ENCODE results near the gene NID2. TPM values are rescaled to one million over a fixed set of nuclear protein-coding genes. Genes with fewer than 3 reads are reported as not detected.

NID2 gene
- total and polyA plus RNA-seq, 4 donors: 2.3 to 23.3 (median 10.1) TPM

DNA sequence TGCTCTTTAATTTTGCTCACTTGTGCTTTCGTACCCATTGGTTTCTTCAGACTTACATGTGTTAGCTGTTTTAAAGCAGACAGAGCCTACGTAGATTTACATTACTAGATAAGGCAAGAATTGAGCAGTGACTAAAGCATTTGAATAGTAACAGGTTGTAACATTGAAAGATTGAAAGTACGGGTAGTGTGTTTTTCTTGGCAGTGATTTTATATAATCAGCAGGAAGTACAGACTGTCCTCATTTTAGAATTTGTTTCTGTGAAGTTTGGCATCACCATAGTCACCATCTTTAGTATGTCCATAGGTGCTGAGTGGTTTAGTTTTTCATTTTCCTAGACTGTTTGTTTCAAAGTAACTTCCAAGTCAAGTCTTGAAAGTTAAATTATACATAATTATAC, 65.5 kb downstream of the NID2 start:
- H3K4me1 ChIP-seq (ENCODE audit: control insufficient read depth in 4 of 4, insufficient read depth in 4 of 4, low read length in 3 of 4): peaks cover 2 to 23% (median 6%) of the 10 kb centered on the region in 4 donors
- no peak overlapping the region for H3K9ac ChIP-seq (ENCODE audit: low read depth in 1 of 2, low read length in 2 of 2)
- no peak for DNase-seq (ENCODE audit: low spot score)
- peak overlapping the region in 1 of 2 donors; percentile 21 for H3K27ac ChIP-seq (ENCODE audit: low read depth in 1 of 2, low read length in 2 of 2)
- no peaks in the 10 kb centered on the region for H3K9me3 ChIP-seq (ENCODE audit: control insufficient read depth in 4 of 4, low read length in 3 of 4)
- no peak overlapping the region for H3K4me3 ChIP-seq (ENCODE audit: low read depth in 1 of 3, low read length in 3 of 3)
- H3K27me3 ChIP-seq (ENCODE audit: control insufficient read depth in 4 of 4, insufficient read depth in 4 of 4, low read length in 3 of 4): no peaks in the 10 kb centered on the region
- 49% methylated on average over 3 of the region's 3 CpGs for WGBS
- peak; percentile 29 for TF ChIP-seq SP1 (IDR thresholded peaks at IDR 0.05)
- TF ChIP-seq FOXA2 (IDR thresholded peaks at IDR 0.05): no peak
- H3K36me3 ChIP-seq (ENCODE audit: control insufficient read depth in 4 of 4, insufficient read depth in 3 of 4, low read depth in 1 of 4, low read length in 3 of 4): peaks cover 2 to 50% (median 44%) of the 10 kb centered on the region in 4 donors

DNA sequence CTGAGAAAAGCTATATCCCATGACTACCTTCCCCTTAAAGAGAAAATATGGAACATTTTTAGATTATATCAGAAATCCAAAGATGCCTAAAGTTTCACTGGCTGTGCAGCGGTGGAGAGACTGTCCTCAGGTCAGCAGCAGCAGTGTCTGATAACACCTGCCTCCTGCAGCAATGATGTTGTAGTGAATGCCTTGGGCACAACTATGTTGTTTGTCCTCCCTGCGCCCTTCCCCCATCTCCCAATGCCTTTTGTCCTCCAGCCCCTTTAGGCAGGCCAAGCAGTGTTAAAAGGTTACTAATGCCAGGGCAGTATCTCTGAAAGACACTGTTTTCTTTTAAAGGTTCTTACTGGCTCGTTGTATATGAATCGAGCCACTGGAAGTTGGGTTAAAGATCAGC, 66.3 kb downstream of the NID2 start:
- no peak overlapping the region for H3K27ac ChIP-seq (ENCODE audit: low read depth in 1 of 2, low read length in 2 of 2)
- 70% methylated on average over 4 of the region's 4 CpGs for WGBS
- H3K9me3 ChIP-seq (ENCODE audit: control insufficient read depth in 4 of 4, low read length in 3 of 4): no peaks in the 10 kb centered on the region
- H3K9ac ChIP-seq (ENCODE audit: low read depth in 1 of 2, low read length in 2 of 2): no peak overlapping the region
- no peak overlapping the region for H3K4me3 ChIP-seq (ENCODE audit: low read depth in 1 of 3, low read length in 3 of 3)
- DNase-seq (ENCODE audit: low spot score): no peak
- TF ChIP-seq, protein P1, sequence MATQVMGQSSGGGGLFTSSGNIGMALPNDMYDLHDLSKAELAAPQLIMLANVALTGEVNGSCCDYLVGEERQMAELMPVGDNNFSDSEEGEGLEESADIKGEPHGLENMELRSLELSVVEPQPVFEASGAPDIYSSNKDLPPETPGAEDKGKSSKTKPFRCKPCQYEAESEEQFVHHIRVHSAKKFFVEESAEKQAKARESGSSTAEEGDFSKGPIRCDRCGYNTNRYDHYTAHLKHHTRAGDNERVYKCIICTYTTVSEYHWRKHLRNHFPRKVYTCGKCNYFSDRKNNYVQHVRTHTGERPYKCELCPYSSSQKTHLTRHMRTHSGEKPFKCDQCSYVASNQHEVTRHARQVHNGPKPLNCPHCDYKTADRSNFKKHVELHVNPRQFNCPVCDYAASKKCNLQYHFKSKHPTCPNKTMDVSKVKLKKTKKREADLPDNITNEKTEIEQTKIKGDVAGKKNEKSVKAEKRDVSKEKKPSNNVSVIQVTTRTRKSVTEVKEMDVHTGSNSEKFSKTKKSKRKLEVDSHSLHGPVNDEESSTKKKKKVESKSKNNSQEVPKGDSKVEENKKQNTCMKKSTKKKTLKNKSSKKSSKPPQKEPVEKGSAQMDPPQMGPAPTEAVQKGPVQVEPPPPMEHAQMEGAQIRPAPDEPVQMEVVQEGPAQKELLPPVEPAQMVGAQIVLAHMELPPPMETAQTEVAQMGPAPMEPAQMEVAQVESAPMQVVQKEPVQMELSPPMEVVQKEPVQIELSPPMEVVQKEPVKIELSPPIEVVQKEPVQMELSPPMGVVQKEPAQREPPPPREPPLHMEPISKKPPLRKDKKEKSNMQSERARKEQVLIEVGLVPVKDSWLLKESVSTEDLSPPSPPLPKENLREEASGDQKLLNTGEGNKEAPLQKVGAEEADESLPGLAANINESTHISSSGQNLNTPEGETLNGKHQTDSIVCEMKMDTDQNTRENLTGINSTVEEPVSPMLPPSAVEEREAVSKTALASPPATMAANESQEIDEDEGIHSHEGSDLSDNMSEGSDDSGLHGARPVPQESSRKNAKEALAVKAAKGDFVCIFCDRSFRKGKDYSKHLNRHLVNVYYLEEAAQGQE (IDR thresholded peaks at IDR 0.05): no peak
- TF ChIP-seq MAX (IDR thresholded peaks at IDR 0.05) (no peak), NR2F2 (IDR thresholded peaks at IDR 0.05) (no peak), FOXA1 (IDR thresholded peaks at IDR 0.05) (no peak), FOXA2 (IDR thresholded peaks at IDR 0.05) (no peak), RXRA (IDR thresholded peaks at IDR 0.05) (no peak), HNF4A (conservative IDR thresholded peaks at IDR 0.05) (no peak), TAF1 (conservative IDR thresholded peaks at IDR 0.05) (no peak), SP1 (IDR thresholded peaks at IDR 0.05) (no peak), HNF4G (IDR thresholded peaks at IDR 0.05) (no peak), YY1 (IDR thresholded peaks at IDR 0.05) (no peak), RAD21 (IDR thresholded peaks at IDR 0.05) (no peak), JUND (IDR thresholded peaks at IDR 0.05) (no peak), GABPA (IDR thresholded peaks at IDR 0.05 in 1 of 2, conservative IDR thresholded peaks at IDR 0.05 in 1 of 2) (no peak)
- TF ChIP-seq, protein P2, sequence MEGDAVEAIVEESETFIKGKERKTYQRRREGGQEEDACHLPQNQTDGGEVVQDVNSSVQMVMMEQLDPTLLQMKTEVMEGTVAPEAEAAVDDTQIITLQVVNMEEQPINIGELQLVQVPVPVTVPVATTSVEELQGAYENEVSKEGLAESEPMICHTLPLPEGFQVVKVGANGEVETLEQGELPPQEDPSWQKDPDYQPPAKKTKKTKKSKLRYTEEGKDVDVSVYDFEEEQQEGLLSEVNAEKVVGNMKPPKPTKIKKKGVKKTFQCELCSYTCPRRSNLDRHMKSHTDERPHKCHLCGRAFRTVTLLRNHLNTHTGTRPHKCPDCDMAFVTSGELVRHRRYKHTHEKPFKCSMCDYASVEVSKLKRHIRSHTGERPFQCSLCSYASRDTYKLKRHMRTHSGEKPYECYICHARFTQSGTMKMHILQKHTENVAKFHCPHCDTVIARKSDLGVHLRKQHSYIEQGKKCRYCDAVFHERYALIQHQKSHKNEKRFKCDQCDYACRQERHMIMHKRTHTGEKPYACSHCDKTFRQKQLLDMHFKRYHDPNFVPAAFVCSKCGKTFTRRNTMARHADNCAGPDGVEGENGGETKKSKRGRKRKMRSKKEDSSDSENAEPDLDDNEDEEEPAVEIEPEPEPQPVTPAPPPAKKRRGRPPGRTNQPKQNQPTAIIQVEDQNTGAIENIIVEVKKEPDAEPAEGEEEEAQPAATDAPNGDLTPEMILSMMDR (IDR thresholded peaks at IDR 0.05; ENCODE audit: low read depth, low read length, missing input control): no peak
- H3K4me1 ChIP-seq (ENCODE audit: control insufficient read depth in 4 of 4, insufficient read depth in 4 of 4, low read length in 3 of 4): peaks cover 0 to 17% (median 5%) of the 10 kb centered on the region in 4 donors
- no peaks in the 10 kb centered on the region for H3K27me3 ChIP-seq (ENCODE audit: control insufficient read depth in 4 of 4, insufficient read depth in 4 of 4, low read length in 3 of 4)
- peaks cover 2 to 49% (median 39%) of the 10 kb centered on the region in 4 donors for H3K36me3 ChIP-seq (ENCODE audit: control insufficient read depth in 4 of 4, insufficient read depth in 3 of 4, low read depth in 1 of 4, low read length in 3 of 4)

All from liver (tissue), 9 donors.